HCT116 (cell line): ENCODE results near the gene CDR2L.

Source experiments
- JUND ChIP-seq: IDR thresholded peaks from 2 replicates; pipeline ENCODE4 v1.6.1; 2012
- TCF7L2 ChIP-seq: IDR thresholded peaks from 2 replicates; pipeline ENCODE4 v1.7.0; 2011; ENCODE audit warnings: borderline replicate concordance, inconsistent platforms; ENCODE audit not compliant: insufficient read depth, insufficient read length; ENCODE audit errors: extremely low read depth
- YY1 ChIP-seq: IDR thresholded peaks from 2 replicates; pipeline ENCODE4 v1.6.1; 2011; ENCODE audit warnings: low read length, low read depth, moderate library complexity, mild to moderate bottlenecking; ENCODE audit not compliant: insufficient replicate concordance; ENCODE audit errors: extremely low read depth
- TF ChIP-seq, protein P1 (sequence below): IDR thresholded peaks from 2 replicates; pipeline ENCODE4 v1.6.1; 2012; ENCODE audit warnings: low read depth

DNA sequence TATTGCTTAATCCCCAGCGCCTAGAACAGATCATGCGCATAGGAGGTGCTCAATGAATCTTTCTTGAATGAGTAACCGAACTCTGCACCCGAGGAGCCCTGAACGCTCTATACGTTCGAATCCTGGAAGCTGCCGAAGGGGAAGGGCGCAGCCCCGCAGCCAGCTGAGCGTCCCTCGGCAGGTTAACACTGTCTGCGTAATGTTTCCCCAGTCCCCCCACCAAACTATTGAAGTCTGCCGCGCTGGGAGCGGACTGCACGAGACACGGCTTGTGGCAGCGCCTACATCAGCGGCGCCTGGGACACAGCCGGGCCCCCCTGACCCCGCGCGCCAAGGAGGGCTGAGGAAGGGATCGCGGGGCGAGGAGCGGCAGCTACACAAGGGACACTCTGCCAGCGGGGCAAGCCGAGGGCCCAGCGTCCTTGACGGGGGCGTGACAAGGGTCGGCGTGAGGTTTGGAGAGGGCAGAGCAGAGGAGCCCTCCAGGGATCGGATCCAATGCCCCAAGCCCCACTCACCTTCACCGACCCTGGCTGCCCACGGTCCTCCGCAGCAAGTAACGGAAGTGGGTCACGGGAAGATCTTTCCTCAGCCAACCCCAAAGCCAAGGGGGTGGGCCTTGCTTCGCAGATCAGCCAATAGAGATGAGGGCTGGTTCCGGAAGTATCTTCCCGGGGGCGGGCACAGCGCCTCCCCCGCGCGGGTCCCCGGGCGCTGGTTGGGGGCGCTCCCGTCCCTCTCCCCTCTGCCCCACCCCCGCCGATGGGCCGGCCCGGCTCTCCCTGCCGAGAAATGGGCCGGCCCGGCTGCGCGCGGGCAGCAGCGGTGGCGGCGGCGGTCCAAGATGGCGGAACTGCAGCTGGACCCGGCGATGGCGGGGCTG, 59.2 kb downstream of the CDR2L start, which contains the start of the genes ATP5PD and KCTD2:
- TF ChIP-seq YY1 (peak; percentile 96), JUND (no peak), TCF7L2 (peak; percentile 60)
- TF ChIP-seq, protein P1, sequence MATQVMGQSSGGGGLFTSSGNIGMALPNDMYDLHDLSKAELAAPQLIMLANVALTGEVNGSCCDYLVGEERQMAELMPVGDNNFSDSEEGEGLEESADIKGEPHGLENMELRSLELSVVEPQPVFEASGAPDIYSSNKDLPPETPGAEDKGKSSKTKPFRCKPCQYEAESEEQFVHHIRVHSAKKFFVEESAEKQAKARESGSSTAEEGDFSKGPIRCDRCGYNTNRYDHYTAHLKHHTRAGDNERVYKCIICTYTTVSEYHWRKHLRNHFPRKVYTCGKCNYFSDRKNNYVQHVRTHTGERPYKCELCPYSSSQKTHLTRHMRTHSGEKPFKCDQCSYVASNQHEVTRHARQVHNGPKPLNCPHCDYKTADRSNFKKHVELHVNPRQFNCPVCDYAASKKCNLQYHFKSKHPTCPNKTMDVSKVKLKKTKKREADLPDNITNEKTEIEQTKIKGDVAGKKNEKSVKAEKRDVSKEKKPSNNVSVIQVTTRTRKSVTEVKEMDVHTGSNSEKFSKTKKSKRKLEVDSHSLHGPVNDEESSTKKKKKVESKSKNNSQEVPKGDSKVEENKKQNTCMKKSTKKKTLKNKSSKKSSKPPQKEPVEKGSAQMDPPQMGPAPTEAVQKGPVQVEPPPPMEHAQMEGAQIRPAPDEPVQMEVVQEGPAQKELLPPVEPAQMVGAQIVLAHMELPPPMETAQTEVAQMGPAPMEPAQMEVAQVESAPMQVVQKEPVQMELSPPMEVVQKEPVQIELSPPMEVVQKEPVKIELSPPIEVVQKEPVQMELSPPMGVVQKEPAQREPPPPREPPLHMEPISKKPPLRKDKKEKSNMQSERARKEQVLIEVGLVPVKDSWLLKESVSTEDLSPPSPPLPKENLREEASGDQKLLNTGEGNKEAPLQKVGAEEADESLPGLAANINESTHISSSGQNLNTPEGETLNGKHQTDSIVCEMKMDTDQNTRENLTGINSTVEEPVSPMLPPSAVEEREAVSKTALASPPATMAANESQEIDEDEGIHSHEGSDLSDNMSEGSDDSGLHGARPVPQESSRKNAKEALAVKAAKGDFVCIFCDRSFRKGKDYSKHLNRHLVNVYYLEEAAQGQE: no peak
